ENCODE measurements around the gene COX20. TPM values are rescaled to one million over a fixed set of nuclear protein-coding genes. Genes with fewer than 3 reads are reported as not detected.

The COX20 gene
- polyA plus RNA-seq, 3 donors = 15.8 to 21.6 (median 17.9) TPM

- no peak overlapping the region for H3K4me3 ChIP-seq (replicated peaks in 1 of 3; ENCODE audit: low read depth in 2 of 3, low read length in 3 of 3)
- intact Hi-C loops (cut with micrococcal nuclease) = loop anchor here (5.0 kb wide), 1 partner anchor 195 kb away; no protein-coding TSS in a partner anchor
- 20% methylated on average over 5 of the region's 10 CpGs for WGBS (ENCODE audit: insufficient coverage)
- H3K27ac ChIP-seq (ENCODE audit: low read depth in 1 of 2, low read length in 2 of 2) = no peak overlapping the region
- H3K9ac ChIP-seq (ENCODE audit: insufficient read depth, low read length, poor library complexity, severe bottlenecking) = no peak overlapping the region
- TF ChIP-seq CTCF (IDR thresholded peaks at IDR 0.05) = peak; percentile 97
- no peaks in the 10 kb centered on the region for H3K27me3 ChIP-seq (ENCODE audit: control insufficient read depth in 2 of 2, insufficient read depth in 2 of 2, low read length in 2 of 2)
- H3K36me3 ChIP-seq (replicated peaks in 1 of 2; ENCODE audit: control insufficient read depth in 1 of 2, insufficient read depth in 2 of 2, low read length in 2 of 2) = no peaks in the 10 kb centered on the region
- H3K9me3 Mint-ChIP-seq = peaks cover 0 to 3% (median 0%) of the 10 kb centered on the region in 7 donors
- H3K4me1 Mint-ChIP-seq = peaks cover 2% of the 10 kb centered on the region
- H3K79me2 ChIP-seq (ENCODE audit: insufficient read depth, low read length) = no peaks in the 10 kb centered on the region
- peaks cover 0 to 4% of the 10 kb centered on the region in 2 donors for H3K4me1 ChIP-seq (ENCODE audit: control insufficient read depth in 1 of 2, insufficient read depth in 2 of 2, low read length in 2 of 2)
- H3K9me3 ChIP-seq (replicated peaks in 1 of 2; ENCODE audit: control insufficient read depth in 1 of 2, insufficient read depth in 1 of 2, low read length in 2 of 2) = no peaks in the 10 kb centered on the region
- H2AFZ ChIP-seq (ENCODE audit: insufficient read depth, low read depth, low read length, poor library complexity, severe bottlenecking) = no peak overlapping the region
- H3K27me3 Mint-ChIP-seq (ENCODE audit: low read depth in 3 of 3) = peaks cover 5 to 7% (median 6%) of the 10 kb centered on the region in 3 donors
- no peak overlapping the region for H3K4me2 ChIP-seq (replicated peaks; ENCODE audit: extremely low read depth, low read length, poor library complexity, severe bottlenecking)
- H3K4me3 Mint-ChIP-seq = no peak overlapping the region
- no peaks in the 10 kb centered on the region for H4K20me1 ChIP-seq (ENCODE audit: insufficient read depth, low read length)
- DNase-seq = peak; percentile 41 to 68 (median 64)
- H3K27ac Mint-ChIP-seq = no peak overlapping the region
- H3K36me3 Mint-ChIP-seq = no peaks in the 10 kb centered on the region
Observed at GRCh38 chr1:244796719-244797406, 38.6 kb upstream of the COX20 start.

DNA sequence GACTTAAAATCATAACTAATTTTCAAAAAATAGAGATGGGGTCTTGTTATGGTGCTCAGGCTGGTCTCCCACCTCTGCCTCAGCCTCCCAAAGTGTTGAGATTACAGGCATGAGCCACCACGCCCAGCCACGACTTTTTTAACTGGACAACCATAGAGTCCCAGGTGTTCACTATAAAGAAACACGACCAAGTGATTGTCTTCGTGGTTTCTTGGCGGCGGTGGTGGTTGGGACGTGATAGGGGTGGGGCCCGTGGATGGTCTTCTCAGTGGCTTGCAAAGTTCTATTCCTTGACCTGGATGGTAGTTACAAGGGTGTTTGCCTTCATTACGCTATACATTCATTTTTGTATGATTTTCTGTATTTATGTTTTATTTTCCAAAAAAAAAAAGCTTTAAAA, 34.6 kb upstream of the COX20 start:
- Mint-ChIP-seq H3K27me3 (ENCODE audit: low read depth in 3 of 3) (peaks cover 3 to 15% (median 10%) of the 10 kb centered on the region in 3 donors), H3K36me3 (no peaks in the 10 kb centered on the region), H3K4me1 (peaks cover 5% of the 10 kb centered on the region), H3K27ac (no peak overlapping the region), H3K4me3 (peak overlapping the region in 1 of 2 donors; percentile 26), H3K9me3 (no peaks in the 10 kb centered on the region)
- TF ChIP-seq CTCF (IDR thresholded peaks at IDR 0.05) = no peak
- Histone ChIP-seq H2AFZ (ENCODE audit: insufficient read depth, low read depth, low read length, poor library complexity, severe bottlenecking) (no peak overlapping the region), H3K27me3 (ENCODE audit: control insufficient read depth in 2 of 2, insufficient read depth in 2 of 2, low read length in 2 of 2) (no peaks in the 10 kb centered on the region), H3K9ac (ENCODE audit: insufficient read depth, low read length, poor library complexity, severe bottlenecking) (no peak overlapping the region), H3K4me2 (replicated peaks; ENCODE audit: extremely low read depth, low read length, poor library complexity, severe bottlenecking) (no peak overlapping the region), H3K4me3 (replicated peaks in 1 of 3; ENCODE audit: low read depth in 2 of 3, low read length in 3 of 3) (no peak overlapping the region), H3K27ac (ENCODE audit: low read depth in 1 of 2, low read length in 2 of 2) (no peak overlapping the region), H3K9me3 (replicated peaks in 1 of 2; ENCODE audit: control insufficient read depth in 1 of 2, insufficient read depth in 1 of 2, low read length in 2 of 2) (no peaks in the 10 kb centered on the region), H4K20me1 (ENCODE audit: insufficient read depth, low read length) (no peaks in the 10 kb centered on the region), H3K79me2 (ENCODE audit: insufficient read depth, low read length) (no peaks in the 10 kb centered on the region), H3K36me3 (replicated peaks in 1 of 2; ENCODE audit: control insufficient read depth in 1 of 2, insufficient read depth in 2 of 2, low read length in 2 of 2) (no peaks in the 10 kb centered on the region), H3K4me1 (ENCODE audit: control insufficient read depth in 1 of 2, insufficient read depth in 2 of 2, low read length in 2 of 2) (peaks cover 0 to 4% of the 10 kb centered on the region in 2 donors)
- intact Hi-C loops (cut with micrococcal nuclease) = loop anchor here (2.0 to 5.0 kb wide), 2 partner anchors 241 to 242 kb away; no protein-coding TSS in a partner anchor
- 93% methylated on average over 2 of the region's 9 CpGs for WGBS (ENCODE audit: insufficient coverage)
- DNase-seq = no peak
